NT2/D1 (cell line): ENCODE measurements around the gene GDPD1.

ENCODE experiments used
- SUZ12 ChIP-seq: IDR thresholded peaks from 2 replicates; pipeline ENCODE4 v1.6.1; 2011; ENCODE audit not compliant: insufficient read length, insufficient read depth; ENCODE audit errors: extremely low read depth
- YY1 ChIP-seq: IDR thresholded peaks from 2 replicates; pipeline ENCODE4 v1.6.1; 2011; ENCODE audit not compliant: insufficient read length, insufficient read depth
- ZNF274 ChIP-seq: IDR thresholded peaks from 2 replicates; pipeline ENCODE4 v1.6.1; 2011; ENCODE audit warnings: mild to moderate bottlenecking, low read depth, low read length

DNA sequence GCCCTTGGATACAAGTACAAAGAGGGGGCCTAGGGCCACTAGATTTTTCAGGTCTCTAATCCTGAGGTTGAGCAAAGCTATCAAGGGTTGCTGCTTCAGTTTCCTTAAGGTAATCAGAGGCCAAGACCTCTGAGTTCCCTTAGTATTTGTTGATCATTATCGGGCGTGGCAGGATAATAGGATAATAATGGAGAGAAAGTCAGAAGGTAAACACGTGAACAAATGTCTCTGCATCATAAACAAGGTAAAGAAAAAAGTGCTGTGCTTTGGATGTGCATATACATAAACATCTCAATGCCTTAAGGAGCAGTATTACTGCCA is 69.6 kb downstream of the GDPD1 start:
- TF ChIP-seq YY1 (no peak), SUZ12 (no peak), ZNF274 (no peak)
